HG02623 (cell line): ENCODE results near the gene ADAMTS18.

Experiments used
- ATAC-seq: cut with Tn5 transposase; IDR thresholded peaks from one replicate; pipeline ENCODE4 v1.9.1; 2021; ENCODE audit warnings: moderate library complexity; ENCODE audit not compliant: unreplicated experiment

Gene ADAMTS18

GRCh38 chr16:77330332-77331042, 104.3 kb downstream of the ADAMTS18 start:
- ATAC-seq: no peak

GRCh38 chr16:77328768-77329167, 106.1 kb downstream of the ADAMTS18 start:
- no peak for ATAC-seq

GRCh38 chr16:77328274-77328673, 106.6 kb downstream of the ADAMTS18 start:
- no peak for ATAC-seq

- ATAC-seq: peak; percentile 55
These were observed 107.1 kb downstream of the ADAMTS18 start for GRCh38 chr16:77327717-77328116.

GRCh38 chr16:77324729-77325128, 110.1 kb downstream of the ADAMTS18 start:
- ATAC-seq: no peak

GRCh38 chr16:77323695-77324094, 111.1 kb downstream of the ADAMTS18 start:
- ATAC-seq: no peak

GRCh38 chr16:77322757-77323156, 112.1 kb downstream of the ADAMTS18 start:
- ATAC-seq: no peak

- ATAC-seq: no peak
These were observed 117.8 kb downstream of the ADAMTS18 start for GRCh38 chr16:77317059-77317458.

GRCh38 chr16:77310877-77311276, 124.0 kb downstream of the ADAMTS18 start:
- no peak for ATAC-seq

- ATAC-seq: no peak
These were observed 126.7 kb downstream of the ADAMTS18 start for GRCh38 chr16:77308163-77308561.

GRCh38 chr16:77307426-77308162, 127.2 kb downstream of the ADAMTS18 start:
- ATAC-seq: no peak

- ATAC-seq: no peak
These were observed 128.8 kb downstream of the ADAMTS18 start for GRCh38 chr16:77306075-77306474.

GRCh38 chr16:77304877-77305276, 130.0 kb downstream of the ADAMTS18 start:
- ATAC-seq: no peak

GRCh38 chr16:77304134-77304533, 130.7 kb downstream of the ADAMTS18 start:
- ATAC-seq: no peak

- no peak for ATAC-seq
These were observed 132.2 kb downstream of the ADAMTS18 start for GRCh38 chr16:77302674-77303073.

GRCh38 chr16:77302249-77302648, 132.6 kb downstream of the ADAMTS18 start:
- ATAC-seq: no peak

- no peak for ATAC-seq
These were observed 134.6 kb downstream of the ADAMTS18 start for GRCh38 chr16:77300256-77300655.

- ATAC-seq: peak; percentile 79
These were observed 135.4 kb downstream of the ADAMTS18 start for GRCh38 chr16:77299395-77299794.

- no peak for ATAC-seq
These were observed 136.1 kb downstream of the ADAMTS18 start for GRCh38 chr16:77298418-77299360.

GRCh38 chr16:77297996-77298395, 136.8 kb downstream of the ADAMTS18 start:
- ATAC-seq: no peak

- ATAC-seq: no peak
These were observed 138.9 kb downstream of the ADAMTS18 start for GRCh38 chr16:77295896-77296295.
